Spleen (tissue), 7 donors: ENCODE results near the gene TCL1B.

Source experiments
- POLR2AphosphoS5 ChIP-seq, 3 donors: sonication (generic); formaldehyde crosslinking; IDR thresholded peaks; one replicate each; pipeline ENCODE4 v1.5.1; 2017; ENCODE audit warnings: antibody characterized with exemption in 3 of 3
- TF ChIP-seq, protein P1 (sequence below), 11 experiments: fragments of 200-600 bp in 7 of 11; fragments of 450-650 bp in 4 of 11; sonication (generic) in 4 of 11; IDR thresholded peaks in 8 of 11; conservative IDR thresholded peaks in 3 of 11; 1 replicate in 7 of 11; 2 replicates in 4 of 11; pipeline versions ENCODE4 v1.4.0 to v1.8.0; 2016 to 2021; ENCODE audit warnings: antibody characterized with exemption in 11 of 11, inconsistent platforms in 4 of 11, mild to moderate bottlenecking in 1 of 11
- donor health status: DM: no; HTN: no; CAD: no; lungs with moderate emphysema.
- donor health status: DM: no; HTN: no; CAD: no.
- donor health status: DM: no; HTN: no; CAD: no.

DNA sequence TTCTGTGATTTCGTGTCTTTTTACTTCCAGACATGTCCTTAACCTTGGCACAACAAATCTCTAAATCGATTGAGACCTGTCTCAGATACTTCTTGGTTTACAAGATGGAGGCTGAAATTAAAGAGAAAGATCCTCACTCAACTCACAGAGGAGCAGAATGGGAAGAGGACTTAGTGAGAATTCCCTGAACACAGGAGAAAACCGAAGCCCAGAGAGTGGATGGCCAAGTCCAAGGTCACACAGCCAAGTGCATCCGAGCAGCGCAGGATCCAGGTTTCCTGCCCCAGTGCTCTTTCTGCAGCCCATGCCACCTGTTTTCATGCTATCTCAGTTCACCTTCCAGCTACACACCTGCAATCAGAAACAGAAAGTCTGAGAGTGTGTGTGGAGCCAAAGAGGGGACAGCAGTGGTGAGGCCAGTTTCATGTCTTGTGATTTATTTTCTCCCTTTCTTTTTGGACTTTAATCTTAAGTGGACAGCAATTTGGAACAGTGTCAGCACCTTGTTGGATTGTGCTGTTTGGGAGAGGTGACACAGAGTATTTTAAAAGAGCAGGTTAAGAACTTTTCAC lies 22.9 kb upstream of the TCL1B start:
- TF ChIP-seq, protein P1, sequence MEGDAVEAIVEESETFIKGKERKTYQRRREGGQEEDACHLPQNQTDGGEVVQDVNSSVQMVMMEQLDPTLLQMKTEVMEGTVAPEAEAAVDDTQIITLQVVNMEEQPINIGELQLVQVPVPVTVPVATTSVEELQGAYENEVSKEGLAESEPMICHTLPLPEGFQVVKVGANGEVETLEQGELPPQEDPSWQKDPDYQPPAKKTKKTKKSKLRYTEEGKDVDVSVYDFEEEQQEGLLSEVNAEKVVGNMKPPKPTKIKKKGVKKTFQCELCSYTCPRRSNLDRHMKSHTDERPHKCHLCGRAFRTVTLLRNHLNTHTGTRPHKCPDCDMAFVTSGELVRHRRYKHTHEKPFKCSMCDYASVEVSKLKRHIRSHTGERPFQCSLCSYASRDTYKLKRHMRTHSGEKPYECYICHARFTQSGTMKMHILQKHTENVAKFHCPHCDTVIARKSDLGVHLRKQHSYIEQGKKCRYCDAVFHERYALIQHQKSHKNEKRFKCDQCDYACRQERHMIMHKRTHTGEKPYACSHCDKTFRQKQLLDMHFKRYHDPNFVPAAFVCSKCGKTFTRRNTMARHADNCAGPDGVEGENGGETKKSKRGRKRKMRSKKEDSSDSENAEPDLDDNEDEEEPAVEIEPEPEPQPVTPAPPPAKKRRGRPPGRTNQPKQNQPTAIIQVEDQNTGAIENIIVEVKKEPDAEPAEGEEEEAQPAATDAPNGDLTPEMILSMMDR (IDR thresholded peaks at IDR 0.05 in 8 of 11, conservative IDR thresholded peaks at IDR 0.05 in 3 of 11) = no peak
- no peak for TF ChIP-seq POLR2AphosphoS5 (IDR thresholded peaks at IDR 0.05)
